ENCODE results near the gene CA14. TPM values are rescaled to one million over a fixed set of nuclear protein-coding genes. Genes with fewer than 3 reads are reported as not detected.

The CA14 gene
- total and polyA plus RNA-seq, 2 of the 4 experiments (the other 2 are of a cell fraction) = not detected

- CTCF ChIA-PET = no interaction called here
- POLR2A ChIA-PET (ENCODE audit: unreplicated experiment) = no interaction called here
- DNase-seq (peak; percentile 100), ATAC-seq (ENCODE audit: low read depth) (peak; percentile 94)
- H3K79me1 ChIP-seq (ENCODE audit: low read depth in 1 of 2, low read length in 2 of 2) = peaks cover 0 to 28% of the 10 kb centered on the region in 2 experiments; a peak in 2 of 4 replicates
- peak within 1 kb of the TSS; percentile 99 for H3K23ac ChIP-seq (ENCODE audit: low read depth, low read length)
- peak within 1 kb of the TSS; percentile 43; the same call in 1 of the 2 replicates for H2BK120ac ChIP-seq (ENCODE audit: low read depth, low read length)
- H2BK5ac ChIP-seq (ENCODE audit: low read depth, low read length, poor library complexity, severe bottlenecking) = peak within 1 kb of the TSS; percentile 70
- H4K5ac ChIP-seq (ENCODE audit: low read depth, low read length) = peak within 1 kb of the TSS; percentile 43; the same call in 1 of the 2 replicates
- peak within 1 kb of the TSS; percentile 67 for H3K4me3 ChIP-seq (ENCODE audit: insufficient read depth, low read depth, low read length)
- H3K4me1 ChIP-seq (ENCODE audit: control insufficient read depth, insufficient read depth, low read length) = 0 out of 2 replicates have a peak, but pooled peaks cover 3% of the 10 kb centered on the region
- dilution Hi-C loops (cut with HindIII; ENCODE audit: low sequenced_read_pairs, unreplicated experiment) = no loop called here
- in situ Hi-C loops (cut with MboI; ENCODE audit: low sequenced_read_pairs) = no loop called here
- H3K27ac ChIP-seq (ENCODE audit: insufficient read depth, low read length) = peak within 1 kb of the TSS; percentile 84
- H3K4ac ChIP-seq (ENCODE audit: low read depth, low read length) = peak within 1 kb of the TSS; percentile 82
- no peaks in the 10 kb centered on the region for H3K27me3 ChIP-seq (ENCODE audit: control insufficient read depth, insufficient read depth, low read length)
- H3K14ac ChIP-seq (replicated peaks; ENCODE audit: low read depth, low read length) = peak within 1 kb of the TSS; percentile 97
- WGBS, 2 experiments (ENCODE audit: extremely low coverage in 2 of 2, insufficient read length in 1 of 2) = 0% methylated on average over 1 of the region's 33 CpGs; no CpG with 5 or more reads in 1 of the 2 experiments
- peak within 1 kb of the TSS; percentile 95 for H3K9ac ChIP-seq (ENCODE audit: low read depth, low read length)
- no peak for TF ChIP-seq ELK1 (IDR thresholded peaks at IDR 0.05; ENCODE audit: borderline replicate concordance, low read depth, low read length)
- peak; percentile 85 for TF ChIP-seq FOS (IDR thresholded peaks at IDR 0.05; ENCODE audit: low read depth, low read length)
- peak; percentile 56; the same call in 1 of the 2 replicates for TF ChIP-seq MXI1 (IDR thresholded peaks at IDR 0.05; ENCODE audit: borderline replicate concordance, low read depth, low read length)
- TF ChIP-seq MAZ (IDR thresholded peaks at IDR 0.05; ENCODE audit: borderline replicate concordance, low read depth, low read length) = peak; percentile 83; the same call in 1 of the 2 replicates
- TF ChIP-seq POLR2A (IDR thresholded peaks at IDR 0.05; ENCODE audit: low read depth, low read length) = peak; percentile 96
- peak; percentile 56; the same call in 1 of the 2 replicates for TF ChIP-seq BHLHE40 (IDR thresholded peaks at IDR 0.05; ENCODE audit: low read depth, low read length)
- TF ChIP-seq SMC3 (IDR thresholded peaks at IDR 0.05; ENCODE audit: low read depth, low read length) = no peak
- TF ChIP-seq CTCF (conservative IDR thresholded peaks at IDR 0.05; ENCODE audit: low read depth, low read length) = 0 out of 2 replicates have a peak, but pooled peaks have one; percentile 3
- H3K4me2 ChIP-seq (ENCODE audit: low read depth, low read length) = peak within 1 kb of the TSS; percentile 94
- H3K18ac ChIP-seq (ENCODE audit: low read depth, low read length) = peak within 1 kb of the TSS; percentile 30
- H4K91ac ChIP-seq (ENCODE audit: insufficient read depth, low read depth, low read length) = peak within 1 kb of the TSS; percentile 85
- H4K8ac ChIP-seq (ENCODE audit: low read depth in 2 of 2, low read length in 2 of 2) = peak within 1 kb of the TSS; percentile 55 to 84
- H3K9me1 ChIP-seq (ENCODE audit: insufficient read depth, low read length) = no peaks in the 10 kb centered on the region
- BruUV-seq (replicated peaks) = no TSS peak
- H2AK9ac ChIP-seq (replicated peaks; ENCODE audit: low read depth, low read length, poor library complexity) = peak within 1 kb of the TSS; percentile 97
- peak within 1 kb of the TSS; percentile 97 for H2AFZ ChIP-seq (replicated peaks; ENCODE audit: low read length, poor library complexity)
- H3K56ac ChIP-seq (ENCODE audit: extremely low read depth, insufficient read depth, low read length) = peak within 1 kb of the TSS; percentile 92
- H2BK15ac ChIP-seq (ENCODE audit: low read depth, low read length) = peak within 1 kb of the TSS; percentile 38; the same call in 1 of the 3 replicates
- intact Hi-C loops (cut with micrococcal nuclease) = loop anchor here (5.0 kb wide), 1 partner anchor 46 kb away; the partner anchor contains the start of gene CIART
- no peaks in the 10 kb centered on the region for H3K9me3 ChIP-seq (ENCODE audit: control insufficient read depth, insufficient read depth, low read length)
- H4K20me1 ChIP-seq (ENCODE audit: insufficient read depth, low read length) = no peaks in the 10 kb centered on the region; the same call in 1 of the 2 replicates
- peak within 1 kb of the TSS; percentile 12 for H2BK20ac ChIP-seq (ENCODE audit: low read depth, low read length)
- H3K36me3 ChIP-seq (ENCODE audit: control insufficient read depth, insufficient read depth, low read length) = no peaks in the 10 kb centered on the region
- peak within 1 kb of the TSS; percentile 72 for H2AK5ac ChIP-seq (ENCODE audit: low read depth, low read length)
Observed at GRCh38 chr1:150235852-150236613, 21.5 kb upstream of the CA14 start, which contains the start of gene ANP32E. TSS of gene ANP32E (minus strand) at chr1:150236112. CDS start at chr1:150235786, 326 bp downstream.
